ENCODE data around the gene HSD17B10.

HSD17B10 gene

GRCh38 chrX:53456254-53456653 is 22.1 kb upstream of the HSD17B10 start:
- Histone ChIP-seq H3K27ac (ENCODE audit: low read length) (no peak overlapping the region), H3K27me3 (ENCODE audit: control insufficient read depth in 1 of 2, insufficient read depth in 2 of 2, low read length in 2 of 2) (peaks cover 0 to 13% of the 10 kb centered on the region in 2 donors), H3K4me1 (ENCODE audit: control insufficient read depth, insufficient read depth, low read length) (no peaks in the 10 kb centered on the region), H3K9me3 (ENCODE audit: control insufficient read depth in 2 of 2, low read length in 2 of 2) (no peaks in the 10 kb centered on the region), H3K36me3 (ENCODE audit: control insufficient read depth in 2 of 2, insufficient read depth in 2 of 2, low read length in 2 of 2) (no peaks in the 10 kb centered on the region), H3K4me3 (ENCODE audit: low read length in 2 of 2) (no peak overlapping the region), H3K9ac (ENCODE audit: low read length in 2 of 2) (no peak overlapping the region)

GRCh38 chrX:53452812-53453211 is 18.6 kb upstream of the HSD17B10 start:
- H3K36me3 ChIP-seq (ENCODE audit: control insufficient read depth in 2 of 2, insufficient read depth in 2 of 2, low read length in 2 of 2) = no peaks in the 10 kb centered on the region
- no peak overlapping the region for H3K27ac ChIP-seq (ENCODE audit: low read length)
- peaks cover 0 to 8% of the 10 kb centered on the region in 2 donors for H3K27me3 ChIP-seq (ENCODE audit: control insufficient read depth in 1 of 2, insufficient read depth in 2 of 2, low read length in 2 of 2)
- H3K9me3 ChIP-seq (ENCODE audit: control insufficient read depth in 2 of 2, low read length in 2 of 2) = no peaks in the 10 kb centered on the region
- no peak overlapping the region for H3K9ac ChIP-seq (ENCODE audit: low read length in 2 of 2)
- H3K4me3 ChIP-seq (ENCODE audit: low read length in 2 of 2) = no peak overlapping the region
- no peaks in the 10 kb centered on the region for H3K4me1 ChIP-seq (ENCODE audit: control insufficient read depth, insufficient read depth, low read length)

GRCh38 chrX:53449632-53450031 is 15.5 kb upstream of the HSD17B10 start:
- H3K4me1 ChIP-seq (ENCODE audit: control insufficient read depth, insufficient read depth, low read length) = no peaks in the 10 kb centered on the region
- no peaks in the 10 kb centered on the region for H3K36me3 ChIP-seq (ENCODE audit: control insufficient read depth in 2 of 2, insufficient read depth in 2 of 2, low read length in 2 of 2)
- no peaks in the 10 kb centered on the region for H3K9me3 ChIP-seq (ENCODE audit: control insufficient read depth in 2 of 2, low read length in 2 of 2)
- H3K27ac ChIP-seq (ENCODE audit: low read length) = no peak overlapping the region
- no peak overlapping the region for H3K9ac ChIP-seq (ENCODE audit: low read length in 2 of 2)
- H3K4me3 ChIP-seq (ENCODE audit: low read length in 2 of 2) = no peak overlapping the region
- peaks cover 0 to 4% of the 10 kb centered on the region in 2 donors for H3K27me3 ChIP-seq (ENCODE audit: control insufficient read depth in 1 of 2, insufficient read depth in 2 of 2, low read length in 2 of 2)

- H3K36me3 ChIP-seq (ENCODE audit: control insufficient read depth in 2 of 2, insufficient read depth in 2 of 2, low read length in 2 of 2) = no peaks in the 10 kb centered on the region
- no peaks in the 10 kb centered on the region for H3K4me1 ChIP-seq (ENCODE audit: control insufficient read depth, insufficient read depth, low read length)
- H3K9ac ChIP-seq (ENCODE audit: low read length in 2 of 2) = no peak overlapping the region
- peaks cover 0 to 5% of the 10 kb centered on the region in 2 donors for H3K27me3 ChIP-seq (ENCODE audit: control insufficient read depth in 1 of 2, insufficient read depth in 2 of 2, low read length in 2 of 2)
- no peaks in the 10 kb centered on the region for H3K9me3 ChIP-seq (ENCODE audit: control insufficient read depth in 2 of 2, low read length in 2 of 2)
- H3K27ac ChIP-seq (ENCODE audit: low read length) = no peak overlapping the region
- no peak overlapping the region for H3K4me3 ChIP-seq (ENCODE audit: low read length in 2 of 2)
Measured at GRCh38 chrX:53447441-53447840, 13.3 kb upstream of the HSD17B10 start.

- peaks cover 0 to 13% of the 10 kb centered on the region in 2 donors for H3K27me3 ChIP-seq (ENCODE audit: control insufficient read depth in 1 of 2, insufficient read depth in 2 of 2, low read length in 2 of 2)
- H3K27ac ChIP-seq (ENCODE audit: low read length) = no peak overlapping the region
- no peak overlapping the region for H3K9ac ChIP-seq (ENCODE audit: low read length in 2 of 2)
- no peaks in the 10 kb centered on the region for H3K36me3 ChIP-seq (ENCODE audit: control insufficient read depth in 2 of 2, insufficient read depth in 2 of 2, low read length in 2 of 2)
- H3K4me1 ChIP-seq (ENCODE audit: control insufficient read depth, insufficient read depth, low read length) = peaks cover 10% of the 10 kb centered on the region
- H3K4me3 ChIP-seq (ENCODE audit: low read length in 2 of 2) = no peak overlapping the region
- no peaks in the 10 kb centered on the region for H3K9me3 ChIP-seq (ENCODE audit: control insufficient read depth in 2 of 2, low read length in 2 of 2)
Measured at GRCh38 chrX:53445977-53446376, 11.8 kb upstream of the HSD17B10 start.

GRCh38 chrX:53442322-53442631 is 8.1 kb upstream of the HSD17B10 start:
- peak overlapping the region in 1 of 2 donors; percentile 71 for H3K4me3 ChIP-seq (ENCODE audit: low read length in 2 of 2)

GRCh38 chrX:53441531-53442321 is 7.6 kb upstream of the HSD17B10 start:
- Histone ChIP-seq H3K4me1 (ENCODE audit: control insufficient read depth, insufficient read depth, low read length) (peaks cover 16% of the 10 kb centered on the region), H3K9me3 (ENCODE audit: control insufficient read depth in 2 of 2, low read length in 2 of 2) (no peaks in the 10 kb centered on the region), H3K27ac (ENCODE audit: low read length) (no peak overlapping the region), H3K4me3 (ENCODE audit: low read length in 2 of 2) (peak overlapping the region; percentile 71), H3K9ac (ENCODE audit: low read length in 2 of 2) (peak overlapping the region; percentile 29 to 55), H3K36me3 (ENCODE audit: control insufficient read depth in 2 of 2, insufficient read depth in 2 of 2, low read length in 2 of 2) (no peaks in the 10 kb centered on the region), H3K27me3 (ENCODE audit: control insufficient read depth in 1 of 2, insufficient read depth in 2 of 2, low read length in 2 of 2) (peaks cover 0 to 19% of the 10 kb centered on the region in 2 donors)

More at GRCh38 chrX:53442322-53442631, 8.1 kb upstream of the HSD17B10 start:
- H3K9me3 ChIP-seq (ENCODE audit: control insufficient read depth in 2 of 2, low read length in 2 of 2) = no peaks in the 10 kb centered on the region
- no peak overlapping the region for H3K27ac ChIP-seq (ENCODE audit: low read length)
- H3K27me3 ChIP-seq (ENCODE audit: control insufficient read depth in 1 of 2, insufficient read depth in 2 of 2, low read length in 2 of 2) = peaks cover 0 to 19% of the 10 kb centered on the region in 2 donors
- H3K9ac ChIP-seq (ENCODE audit: low read length in 2 of 2) = peak overlapping the region in 1 of 2 donors; percentile 55
- no peaks in the 10 kb centered on the region for H3K36me3 ChIP-seq (ENCODE audit: control insufficient read depth in 2 of 2, insufficient read depth in 2 of 2, low read length in 2 of 2)
- peaks cover 16% of the 10 kb centered on the region for H3K4me1 ChIP-seq (ENCODE audit: control insufficient read depth, insufficient read depth, low read length)

- Histone ChIP-seq H3K9ac (ENCODE audit: low read length in 2 of 2) (peak overlapping the region; percentile 21 to 51), H3K27me3 (ENCODE audit: control insufficient read depth in 1 of 2, insufficient read depth in 2 of 2, low read length in 2 of 2) (peaks cover 0 to 15% of the 10 kb centered on the region in 2 donors), H3K9me3 (ENCODE audit: control insufficient read depth in 2 of 2, low read length in 2 of 2) (no peaks in the 10 kb centered on the region), H3K36me3 (ENCODE audit: control insufficient read depth in 2 of 2, insufficient read depth in 2 of 2, low read length in 2 of 2) (no peaks in the 10 kb centered on the region), H3K4me3 (ENCODE audit: low read length in 2 of 2) (peak overlapping the region; percentile 71), H3K4me1 (ENCODE audit: control insufficient read depth, insufficient read depth, low read length) (peaks cover 16% of the 10 kb centered on the region), H3K27ac (ENCODE audit: low read length) (no peak overlapping the region)
Measured at GRCh38 chrX:53440621-53441517, 6.7 kb upstream of the HSD17B10 start.

GRCh38 chrX:53440101-53440500 is 5.9 kb upstream of the HSD17B10 start:
- H3K9ac ChIP-seq (ENCODE audit: low read length in 2 of 2) = peak overlapping the region in 1 of 2 donors; percentile 51
- peaks cover 16% of the 10 kb centered on the region for H3K4me1 ChIP-seq (ENCODE audit: control insufficient read depth, insufficient read depth, low read length)
- no peaks in the 10 kb centered on the region for H3K36me3 ChIP-seq (ENCODE audit: control insufficient read depth in 2 of 2, insufficient read depth in 2 of 2, low read length in 2 of 2)
- no peak overlapping the region for H3K27ac ChIP-seq (ENCODE audit: low read length)
- H3K27me3 ChIP-seq (ENCODE audit: control insufficient read depth in 1 of 2, insufficient read depth in 2 of 2, low read length in 2 of 2) = peaks cover 0 to 15% of the 10 kb centered on the region in 2 donors
- H3K9me3 ChIP-seq (ENCODE audit: control insufficient read depth in 2 of 2, low read length in 2 of 2) = no peaks in the 10 kb centered on the region
- no peak overlapping the region for H3K4me3 ChIP-seq (ENCODE audit: low read length in 2 of 2)

GRCh38 chrX:53438832-53439230 is 4.7 kb upstream of the HSD17B10 start:
- Histone ChIP-seq H3K4me1 (ENCODE audit: control insufficient read depth, insufficient read depth, low read length) (peaks cover 22% of the 10 kb centered on the region), H3K9me3 (ENCODE audit: control insufficient read depth in 2 of 2, low read length in 2 of 2) (no peaks in the 10 kb centered on the region), H3K27ac (ENCODE audit: low read length) (no peak overlapping the region), H3K36me3 (ENCODE audit: control insufficient read depth in 2 of 2, insufficient read depth in 2 of 2, low read length in 2 of 2) (no peaks in the 10 kb centered on the region), H3K4me3 (ENCODE audit: low read length in 2 of 2) (no peak overlapping the region), H3K27me3 (ENCODE audit: control insufficient read depth in 1 of 2, insufficient read depth in 2 of 2, low read length in 2 of 2) (peaks cover 0 to 15% of the 10 kb centered on the region in 2 donors), H3K9ac (ENCODE audit: low read length in 2 of 2) (no peak overlapping the region)

Data from stomach smooth muscle (tissue), 2 donors.